Activated CD4-positive, alpha-beta T cell treated with anti-CD3 and anti-CD28 coated beads, Interleukin-2, amount 50 U/mL, for 16 hours (primary cell): Measurements from ENCODE around the gene DYRK3.
A peak's percentile ranks its signal among the peaks of the same experiment; 100 is the strongest.
"Not testable (repeated sequence)": the region's sequence is repeated elsewhere in the genome, so short reads cannot be mapped to it uniquely, and the experiment has no call there.

Experiments
- DNase-seq: peaks from one replicate; pipeline ENCODE4 v3.0.0-alpha.2; 2020

The DYRK3 gene

GRCh38 chr1:206635080-206635977 lies at the start of gene DYRK3:
TSS of gene DYRK3 (plus strand) at chr1:206635536. CDS start at chr1:206635704, 168 bp downstream.
- peak; percentile 96 for DNase-seq

GRCh38 chr1:206586501-206587445 lies 48.6 kb upstream of the DYRK3 start:
- DNase-seq, result no peak

GRCh38 chr1:206587904-206588303 lies 47.4 kb upstream of the DYRK3 start:
- no peak for DNase-seq

GRCh38 chr1:206588492-206588891 lies 46.8 kb upstream of the DYRK3 start:
- DNase-seq, result no peak

GRCh38 chr1:206589206-206589605 lies 46.1 kb upstream of the DYRK3 start:
- DNase-seq, result no peak

- DNase-seq, result peak; percentile 95
Measured at GRCh38 chr1:206590025-206590758, 45.1 kb upstream of the DYRK3 start.

- DNase-seq, result no peak
Measured at GRCh38 chr1:206591226-206591625, 44.1 kb upstream of the DYRK3 start.

- no peak for DNase-seq
Measured at GRCh38 chr1:206591696-206592095, 43.6 kb upstream of the DYRK3 start.

GRCh38 chr1:206593351-206593925 lies 41.9 kb upstream of the DYRK3 start:
- DNase-seq, result no peak

GRCh38 chr1:206595581-206596318 lies 39.6 kb upstream of the DYRK3 start:
- no peak for DNase-seq

GRCh38 chr1:206596319-206596666 lies 39.0 kb upstream of the DYRK3 start:
- no peak for DNase-seq

GRCh38 chr1:206600527-206600926 lies 34.8 kb upstream of the DYRK3 start:
- no peak for DNase-seq

GRCh38 chr1:206604861-206605260 lies 30.5 kb upstream of the DYRK3 start:
- no peak for DNase-seq

GRCh38 chr1:206606867-206607266 lies 28.5 kb upstream of the DYRK3 start:
- DNase-seq, result peak; percentile 35

- DNase-seq, result peak; percentile 69
Measured at GRCh38 chr1:206608108-206608698, 27.1 kb upstream of the DYRK3 start.

- peak; percentile 58 for DNase-seq
Measured at GRCh38 chr1:206609229-206609991, 25.9 kb upstream of the DYRK3 start.

GRCh38 chr1:206612129-206612876 lies 23.0 kb upstream of the DYRK3 start, which contains the start of gene EIF2D:
TSS of gene EIF2D (minus strand) at chr1:206612465. CDS start at chr1:206612342, 123 bp downstream.
- DNase-seq, result peak; percentile 96

- DNase-seq, result not testable (repeated sequence)
Measured at GRCh38 chr1:206626396-206626795, 8.9 kb upstream of the DYRK3 start.

- DNase-seq, result no peak
Measured at GRCh38 chr1:206628916-206629315, 6.4 kb upstream of the DYRK3 start.

GRCh38 chr1:206631085-206631509 lies 4.2 kb upstream of the DYRK3 start:
- peak; percentile 35 for DNase-seq
